ENCODE results near the gene RPP25L. TPM values are rescaled to one million over a fixed set of nuclear protein-coding genes. Genes with fewer than 3 reads are reported as not detected.

RPP25L gene
- total RNA-seq, 2 experiments from 2014 or later: 22.7 to 26.8 TPM

GRCh38 chr9:34563262-34563661 is 48.6 kb downstream of the RPP25L start:
- Mint-ChIP-seq H3K27ac (no peak overlapping the region), H3K9me3 (no peaks in the 10 kb centered on the region), H3K36me3 (ENCODE audit: low read depth) (no peaks in the 10 kb centered on the region), H3K4me3 (no peak overlapping the region), H3K27me3 (peaks cover 13% of the 10 kb centered on the region), H3K4me1 (no peaks in the 10 kb centered on the region)
- CTCF ChIA-PET: interaction anchor here (0.6 to 1.5 kb wide), 5 partner anchors 11 to 224 kb away, joined by 3 to 4 read pairs (median 3); no protein-coding TSS in a partner anchor
- POLR2A ChIA-PET: no interaction called here
- DNase-seq: no peak

- Mint-ChIP-seq H3K4me1 (no peaks in the 10 kb centered on the region), H3K27ac (no peak overlapping the region), H3K27me3 (peaks cover 10% of the 10 kb centered on the region), H3K36me3 (ENCODE audit: low read depth) (no peaks in the 10 kb centered on the region), H3K4me3 (no peak overlapping the region), H3K9me3 (no peaks in the 10 kb centered on the region)
- CTCF ChIA-PET: interaction anchor here (0.9 to 1.5 kb wide), 4 partner anchors 19 to 113 kb away, joined by 3 to 4 read pairs (median 3); no protein-coding TSS in a partner anchor
- POLR2A ChIA-PET: interaction anchor here (0.6 kb wide), 1 partner anchor 463 kb away, joined by 3 read pairs; no protein-coding TSS in a partner anchor
- DNase-seq: no peak
These were observed 49.7 kb downstream of the RPP25L start for GRCh38 chr9:34562135-34562745.

- ChIA-PET CTCF (no interaction called here), POLR2A (no interaction called here)
- Mint-ChIP-seq H3K36me3 (ENCODE audit: low read depth) (no peaks in the 10 kb centered on the region), H3K9me3 (no peaks in the 10 kb centered on the region), H3K4me1 (no peaks in the 10 kb centered on the region), H3K27ac (no peak overlapping the region), H3K27me3 (peaks cover 7% of the 10 kb centered on the region), H3K4me3 (no peak overlapping the region)
- DNase-seq: no peak
These were observed 51.2 kb downstream of the RPP25L start for GRCh38 chr9:34560599-34561214.

Other genes with a start within 250 kb of the RPP25L start
- gene MYORG, start 235.2 kb downstream of the RPP25L start, total RNA-seq: 1 to 10 TPM; 2.7 to 2.8 TPM
- gene FAM219A, start 153.5 kb downstream of the RPP25L start, total RNA-seq: 10 to 100 TPM; 11.6 to 12.7 TPM
- not detected for gene DNAI1, start 153.3 kb downstream of the RPP25L start, total RNA-seq
- not detected for gene ENHO, start 89.1 kb downstream of the RPP25L start, total RNA-seq
- gene CNTFR, start 22.4 kb downstream of the RPP25L start, total RNA-seq: not detected
- 100 to 1,000 TPM; 150 to 153 TPM for gene DCTN3, start 8.4 kb upstream of the RPP25L start, total RNA-seq
- under 1 TPM; 0.46 to 0.69 TPM for gene ARID3C, start 17.0 kb upstream of the RPP25L start, total RNA-seq
- 10 to 100 TPM; 57.7 to 62.2 TPM for gene SIGMAR1, start 25.7 kb upstream of the RPP25L start, total RNA-seq
- gene GALT, start 34.6 kb upstream of the RPP25L start, total RNA-seq: 100 to 1,000 TPM; 114 to 125 TPM
- 10 to 100 TPM; 66.3 to 68.5 TPM for gene IL11RA, start 40.1 kb upstream of the RPP25L start, total RNA-seq
- not detected for gene CCL27, start 50.6 kb upstream of the RPP25L start, total RNA-seq
- gene CCL19, start 79.2 kb upstream of the RPP25L start, total RNA-seq: not detected
- gene CCL21, start 98.0 kb upstream of the RPP25L start, total RNA-seq: not detected